Fibroblast of lung (primary cell): Measurements from ENCODE around the gene ENTREP3.

Experiments
- CTCF ChIP-seq, 2 donors: IDR thresholded peaks in 1 of 2; conservative IDR thresholded peaks in 1 of 2; 1 replicate in 1 of 2; 2 replicates in 1 of 2; pipeline ENCODE4 v1.5.1; 2011 to 2012; ENCODE audit warnings: low read length in 2 of 2, control low read depth in 1 of 2, inconsistent platforms in 1 of 2, low read depth in 1 of 2, mild to moderate bottlenecking in 1 of 2
- EZH2 ChIP-seq: IDR thresholded peaks from 2 replicates; pipeline ENCODE4 v1.5.1; 2012; ENCODE audit warnings: low read length, control low read depth, mild to moderate bottlenecking; ENCODE audit errors: missing control alignments

- TF ChIP-seq CTCF (conservative IDR thresholded peaks at IDR 0.05 in 1 of 2, IDR thresholded peaks at IDR 0.05 in 1 of 2; ENCODE audit: low read depth in 1 of 2, low read length in 2 of 2): no peak
- TF ChIP-seq EZH2: no peak
These were observed 50.2 kb downstream of the ENTREP3 start for GRCh38 chr1:155205035-155205434.
